Activated CD4-positive, CD25-positive, alpha-beta regulatory T cell treated with anti-CD3 and anti-CD28 coated beads, Interleukin-2, amount 50 U/mL, for 72 hours (primary cell): Measurements from ENCODE around the gene OR6J1.
"Not testable (repeated sequence)": the region's sequence is repeated elsewhere in the genome, so short reads cannot be mapped to it uniquely, and the experiment has no call there.

Experiments
- DNase-seq: peaks from one replicate; pipeline ENCODE4 v3.0.0; 2021

OR6J1 gene

GRCh38 chr14:22601456-22601855 lies 42.7 kb downstream of the OR6J1 start:
- no peak for DNase-seq

- no peak for DNase-seq
Measured at GRCh38 chr14:22600027-22600426, 44.1 kb downstream of the OR6J1 start.

GRCh38 chr14:22599349-22599748 lies 44.8 kb downstream of the OR6J1 start:
- no peak for DNase-seq

GRCh38 chr14:22598896-22599244 lies 45.3 kb downstream of the OR6J1 start:
- no peak for DNase-seq

GRCh38 chr14:22598099-22598895 lies 45.9 kb downstream of the OR6J1 start, which contains the start of gene ABHD4:
Gene ABHD4, plus strand, starts transcription at chr14:22598300. Its CDS starts 7 bp downstream, at chr14:22598307.
- DNase-seq: peak; percentile 77

GRCh38 chr14:22597771-22598098 lies 46.4 kb downstream of the OR6J1 start:
- no peak for DNase-seq

GRCh38 chr14:22597265-22597664 lies 46.9 kb downstream of the OR6J1 start:
- DNase-seq: no peak

GRCh38 chr14:22596354-22596879 lies 47.7 kb downstream of the OR6J1 start:
- no peak for DNase-seq

GRCh38 chr14:22594156-22594716 lies 49.9 kb downstream of the OR6J1 start:
- no peak for DNase-seq

GRCh38 chr14:22593601-22594000 lies 50.6 kb downstream of the OR6J1 start:
- DNase-seq: no peak

GRCh38 chr14:22593189-22593588 lies 51.0 kb downstream of the OR6J1 start:
- DNase-seq: no peak

- DNase-seq: peak; percentile 100
Measured at GRCh38 chr14:22589096-22589839, 54.9 kb downstream of the OR6J1 start, which contains the start of gene DAD1. Gene DAD1, minus strand, starts transcription at chr14:22589224. Its CDS starts 67 bp downstream, at chr14:22589157.

- no peak for DNase-seq
Measured at GRCh38 chr14:22588526-22589095, 55.5 kb downstream of the OR6J1 start.

- DNase-seq: not testable (repeated sequence)
Measured at GRCh38 chr14:22587677-22588422, 56.3 kb downstream of the OR6J1 start.

- DNase-seq: no peak
Measured at GRCh38 chr14:22587247-22587646, 56.9 kb downstream of the OR6J1 start.

- no peak for DNase-seq
Measured at GRCh38 chr14:22583994-22584393, 60.2 kb downstream of the OR6J1 start.
